ENCODE measurements around the gene DDIT3.

- TF ChIP-seq CTCF (IDR thresholded peaks at IDR 0.05; ENCODE audit: low read depth, low read length) (no peak), POLR2A (IDR thresholded peaks at IDR 0.05; ENCODE audit: extremely low read depth, insufficient read length) (no peak), MAX (IDR thresholded peaks at IDR 0.05; ENCODE audit: low read depth, low read length) (no peak), MYC (IDR thresholded peaks at IDR 0.05; ENCODE audit: low read depth, low read length) (no peak)
Measured at GRCh38 chr12:57564178-57564740, 43.9 kb upstream of the DDIT3 start.

Data from NB4 (cell line).